Glutamatergic neuron (in vitro differentiated cells): ENCODE data around the gene WDR27. TPM values are rescaled to one million over a fixed set of nuclear protein-coding genes. Genes with fewer than 3 reads are reported as not detected.
"Not testable (repeated sequence)": the region's sequence is repeated elsewhere in the genome, so short reads cannot be mapped to it uniquely, and the experiment has no call there.

Experiments used
- DNase-seq: peaks from one replicate; pipeline ENCODE4 v3.0.0; 2022
- H3K27ac Mint-ChIP-seq: one replicate; pipeline ENCODE4 v1.8.0; 2020; ENCODE audit warnings: mild to moderate bottlenecking, mixed read lengths, inconsistent platforms; ENCODE audit not compliant: unreplicated experiment
- H3K27me3 Mint-ChIP-seq: one replicate; pipeline ENCODE4 v1.8.0; 2020; ENCODE audit warnings: mild to moderate bottlenecking, moderate library complexity, mixed read lengths, inconsistent platforms; ENCODE audit not compliant: unreplicated experiment
- H3K36me3 Mint-ChIP-seq: one replicate; pipeline ENCODE4 v1.8.0; 2020; ENCODE audit warnings: mild to moderate bottlenecking, mixed read lengths, inconsistent platforms; ENCODE audit not compliant: unreplicated experiment
- H3K4me1 Mint-ChIP-seq: one replicate; pipeline ENCODE4 v1.8.0; 2020; ENCODE audit warnings: mild to moderate bottlenecking, low read depth, mixed read lengths, inconsistent platforms; ENCODE audit not compliant: unreplicated experiment
- H3K4me3 Mint-ChIP-seq: one replicate; pipeline ENCODE4 v1.8.0; 2020; ENCODE audit warnings: mild to moderate bottlenecking, mixed read lengths, inconsistent platforms; ENCODE audit not compliant: unreplicated experiment
- H3K9me3 Mint-ChIP-seq: one replicate; pipeline ENCODE4 v1.8.0; 2020; ENCODE audit warnings: mild to moderate bottlenecking, moderate library complexity, mixed read lengths, inconsistent platforms; ENCODE audit not compliant: unreplicated experiment
- total RNA-seq: library from RNA; stranded (reverse); fragmentation: NEBNext Ultra II Directional; extraction: Animal tissue kit (Norgen Biotek cat#: 25700); gene quantifications from one replicate; pipeline ENCODE4 v1.2.1, GENCODE V29; 2021; ENCODE audit not compliant: unreplicated experiment
- TF ChIP-seq, protein P1 (sequence below): fragments of 200-600 bp; sonication (generic); IDR thresholded peaks from one replicate; pipeline ENCODE4 v1.5.0; 2021; ENCODE audit not compliant: partially characterized antibody, unreplicated experiment

The WDR27 gene
- total RNA-seq, 1 donor from 2014 or later, result 64.8 TPM

DNA sequence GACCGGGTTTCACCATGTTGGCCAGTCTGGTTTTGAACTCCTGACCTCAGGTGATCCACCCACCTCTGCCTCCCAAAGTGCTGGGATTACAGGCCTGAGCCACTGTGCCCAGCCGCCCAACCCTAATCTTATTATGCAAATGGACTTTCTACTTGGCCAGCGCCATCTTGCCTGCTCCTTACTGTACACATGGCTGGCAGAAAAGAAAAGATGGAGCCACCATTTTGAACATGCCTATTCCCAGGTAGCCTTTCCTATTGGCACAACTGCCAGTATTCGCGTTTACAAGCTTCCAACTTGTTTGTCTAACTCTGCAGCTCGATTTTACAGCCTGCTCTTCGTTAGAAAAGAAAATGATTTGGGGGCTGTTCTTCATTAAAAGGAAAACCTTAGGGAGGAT is 84.3 kb downstream of the WDR27 start:
- Mint-ChIP-seq H3K27ac (no peak overlapping the region), H3K4me3 (no peak overlapping the region)

DNA sequence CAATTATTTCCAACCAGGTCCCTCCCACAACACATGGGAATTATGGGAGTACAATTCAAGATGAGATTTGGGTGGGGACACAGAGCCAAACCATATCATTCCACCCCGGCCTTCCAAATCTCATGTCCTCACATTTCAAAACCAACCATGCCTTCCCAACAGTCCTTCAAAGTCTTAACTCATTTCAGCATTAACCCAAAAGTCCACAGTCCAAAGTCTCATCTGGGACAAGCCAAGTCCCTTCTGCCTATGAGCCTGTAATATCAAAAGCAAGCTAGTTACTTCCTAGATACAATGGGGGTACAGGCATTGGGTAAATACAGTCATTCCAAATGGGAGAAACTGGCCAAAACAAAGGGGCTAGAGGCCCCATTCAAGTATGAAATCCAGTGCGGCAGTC is 93.2 kb downstream of the WDR27 start:
- not testable (repeated sequence) for DNase-seq, H3K27ac Mint-ChIP-seq, H3K4me3 Mint-ChIP-seq, H3K36me3 Mint-ChIP-seq, H3K9me3 Mint-ChIP-seq, H3K4me1 Mint-ChIP-seq, H3K27me3 Mint-ChIP-seq

More for the DNA sequence above, 84.3 kb downstream of the WDR27 start:
- peaks cover 5% of the 10 kb centered on the region for H3K27me3 Mint-ChIP-seq
- no peaks in the 10 kb centered on the region for H3K9me3 Mint-ChIP-seq
- no peak for DNase-seq
- TF ChIP-seq, protein P1, sequence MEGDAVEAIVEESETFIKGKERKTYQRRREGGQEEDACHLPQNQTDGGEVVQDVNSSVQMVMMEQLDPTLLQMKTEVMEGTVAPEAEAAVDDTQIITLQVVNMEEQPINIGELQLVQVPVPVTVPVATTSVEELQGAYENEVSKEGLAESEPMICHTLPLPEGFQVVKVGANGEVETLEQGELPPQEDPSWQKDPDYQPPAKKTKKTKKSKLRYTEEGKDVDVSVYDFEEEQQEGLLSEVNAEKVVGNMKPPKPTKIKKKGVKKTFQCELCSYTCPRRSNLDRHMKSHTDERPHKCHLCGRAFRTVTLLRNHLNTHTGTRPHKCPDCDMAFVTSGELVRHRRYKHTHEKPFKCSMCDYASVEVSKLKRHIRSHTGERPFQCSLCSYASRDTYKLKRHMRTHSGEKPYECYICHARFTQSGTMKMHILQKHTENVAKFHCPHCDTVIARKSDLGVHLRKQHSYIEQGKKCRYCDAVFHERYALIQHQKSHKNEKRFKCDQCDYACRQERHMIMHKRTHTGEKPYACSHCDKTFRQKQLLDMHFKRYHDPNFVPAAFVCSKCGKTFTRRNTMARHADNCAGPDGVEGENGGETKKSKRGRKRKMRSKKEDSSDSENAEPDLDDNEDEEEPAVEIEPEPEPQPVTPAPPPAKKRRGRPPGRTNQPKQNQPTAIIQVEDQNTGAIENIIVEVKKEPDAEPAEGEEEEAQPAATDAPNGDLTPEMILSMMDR, result no peak
- peaks cover 3% of the 10 kb centered on the region for H3K4me1 Mint-ChIP-seq
- peaks cover 5% of the 10 kb centered on the region for H3K36me3 Mint-ChIP-seq

- H3K36me3 Mint-ChIP-seq, result no peaks in the 10 kb centered on the region
- TF ChIP-seq, protein P1, result no peak
- H3K4me3 Mint-ChIP-seq, result no peak overlapping the region
- peaks cover 5% of the 10 kb centered on the region for H3K27me3 Mint-ChIP-seq
- H3K4me1 Mint-ChIP-seq, result no peaks in the 10 kb centered on the region
- H3K9me3 Mint-ChIP-seq, result no peaks in the 10 kb centered on the region
- no peak overlapping the region for H3K27ac Mint-ChIP-seq
- no peak for DNase-seq
Measured at GRCh38 chr6:169604076-169604475, 97.8 kb downstream of the WDR27 start.

GRCh38 chr6:169601129-169601528 is 100.7 kb downstream of the WDR27 start:
- not testable (repeated sequence) for H3K36me3 Mint-ChIP-seq, DNase-seq, H3K9me3 Mint-ChIP-seq, H3K4me1 Mint-ChIP-seq, H3K27ac Mint-ChIP-seq, H3K27me3 Mint-ChIP-seq, H3K4me3 Mint-ChIP-seq

DNA sequence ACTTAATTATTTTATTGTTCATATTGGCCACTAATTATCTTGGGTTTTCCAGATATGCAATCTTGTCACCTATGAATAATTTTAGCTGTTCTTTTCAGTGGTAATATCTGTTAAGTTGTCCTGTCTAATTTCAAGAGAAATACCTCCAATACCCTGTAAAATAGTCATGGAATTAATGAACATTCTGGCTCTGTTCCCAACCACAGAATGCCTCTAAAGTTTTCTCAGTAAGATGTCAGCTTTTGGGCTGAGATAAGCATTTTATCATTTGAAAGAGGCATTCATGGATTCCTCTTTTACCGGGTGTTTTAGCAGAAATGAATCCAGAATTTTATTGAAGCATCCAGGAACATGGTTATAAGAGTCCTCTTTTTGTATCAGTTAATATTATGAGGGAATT is 109.3 kb downstream of the WDR27 start:
- Mint-ChIP-seq H3K36me3 (no peaks in the 10 kb centered on the region), H3K9me3 (peaks cover 2% of the 10 kb centered on the region), H3K27me3 (no peaks in the 10 kb centered on the region), H3K4me3 (no peak overlapping the region), H3K4me1 (no peaks in the 10 kb centered on the region), H3K27ac (no peak overlapping the region)
- TF ChIP-seq, protein P1, result no peak
- DNase-seq, result no peak

- Mint-ChIP-seq H3K4me1 (no peaks in the 10 kb centered on the region), H3K27ac (no peak overlapping the region), H3K36me3 (no peaks in the 10 kb centered on the region), H3K27me3 (no peaks in the 10 kb centered on the region), H3K9me3 (peaks cover 2% of the 10 kb centered on the region), H3K4me3 (no peak overlapping the region)
- DNase-seq, result no peak
- TF ChIP-seq, protein P1, result no peak
Measured at GRCh38 chr6:169591616-169592015, 110.2 kb downstream of the WDR27 start.
